Stimulated activated CD8-positive, alpha-beta memory T cell treated with anti-CD3 and anti-CD28 coated beads, Interleukin-7, amount 100 ng/mL, for 48 hours (primary cell): Measurements from ENCODE around the gene TTYH1.

Experiments
- DNase-seq, 2 donors: peaks; one replicate each; pipeline ENCODE4 v3.0.0-alpha.2; 2020; ENCODE audit warnings: low read depth in 1 of 2; ENCODE audit errors: extremely low read depth in 1 of 2

TTYH1 gene

GRCh38 chr19:54391589-54392061 is 23.6 kb upstream of the TTYH1 start:
- DNase-seq = no peak

- DNase-seq = no peak
These were observed 23.2 kb upstream of the TTYH1 start for GRCh38 chr19:54392105-54392504.

GRCh38 chr19:54393381-54393780 is 21.9 kb upstream of the TTYH1 start:
- no peak for DNase-seq

GRCh38 chr19:54395685-54396084 is 19.6 kb upstream of the TTYH1 start:
- DNase-seq = no peak

- DNase-seq = no peak
These were observed 16.1 kb upstream of the TTYH1 start for GRCh38 chr19:54399189-54399588.

- DNase-seq = no peak
These were observed 14.4 kb upstream of the TTYH1 start for GRCh38 chr19:54400913-54401312.

GRCh38 chr19:54403054-54403453 is 12.2 kb upstream of the TTYH1 start:
- no peak for DNase-seq

GRCh38 chr19:54405628-54406027 is 9.6 kb upstream of the TTYH1 start:
- DNase-seq = no peak

GRCh38 chr19:54407780-54408179 is 7.5 kb upstream of the TTYH1 start:
- DNase-seq = no peak

- no peak for DNase-seq
These were observed 6.7 kb upstream of the TTYH1 start for GRCh38 chr19:54408456-54409026.

- DNase-seq = no peak
These were observed 4.2 kb upstream of the TTYH1 start for GRCh38 chr19:54411033-54411432.

GRCh38 chr19:54412877-54413276 is 2.4 kb upstream of the TTYH1 start:
- DNase-seq = no peak

GRCh38 chr19:54414156-54414555 is 1.1 kb upstream of the TTYH1 start:
- no peak for DNase-seq

- no peak for DNase-seq
These were observed 823 bp downstream of the TTYH1 start for GRCh38 chr19:54415901-54416673.

GRCh38 chr19:54416695-54417491 is 1.6 kb downstream of the TTYH1 start:
- DNase-seq = no peak

- DNase-seq = no peak
These were observed 3.0 kb downstream of the TTYH1 start for GRCh38 chr19:54418030-54418929.

GRCh38 chr19:54418930-54419800 is 3.9 kb downstream of the TTYH1 start:
- DNase-seq = no peak

- DNase-seq = no peak
These were observed 4.8 kb downstream of the TTYH1 start for GRCh38 chr19:54420068-54420382.

- DNase-seq = no peak
These were observed 5.3 kb downstream of the TTYH1 start for GRCh38 chr19:54420383-54421168.
